Osteoblast (primary cell): Measurements from ENCODE around the gene PIP5KL1. TPM values are rescaled to one million over a fixed set of nuclear protein-coding genes. Genes with fewer than 3 reads are reported as not detected.

Experiments used
- DNase-seq: peaks from one replicate; pipeline ENCODE4 v3.0.0; 2011; ENCODE audit warnings: low spot score, mixed read lengths; ENCODE audit not compliant: insufficient read length; ENCODE audit errors: missing footprints
- H2AFZ ChIP-seq: 2 replicates; pipeline ENCODE4 v1.6.0; 2011; ENCODE audit warnings: mild to moderate bottlenecking, low read length
- H3K27ac ChIP-seq: 2 replicates; pipeline ENCODE4 v1.5.1; 2011; ENCODE audit warnings: mild to moderate bottlenecking, low read depth, low read length, moderate library complexity
- H3K27me3 ChIP-seq: 2 replicates; pipeline ENCODE4 v1.6.0; 2012; ENCODE audit warnings: mild to moderate bottlenecking, control low read depth, inconsistent platforms, low read length, moderate library complexity; ENCODE audit not compliant: insufficient read depth
- H3K36me3 ChIP-seq: 2 replicates; pipeline ENCODE4 v1.5.1; 2011; ENCODE audit warnings: mild to moderate bottlenecking, low read length, control low read depth, moderate library complexity; ENCODE audit not compliant: insufficient read depth
- H3K4me1 ChIP-seq: 2 replicates; pipeline ENCODE4 v1.5.1; 2011; ENCODE audit warnings: mild to moderate bottlenecking, low read length, control low read depth, moderate library complexity; ENCODE audit not compliant: insufficient read depth
- H3K4me2 ChIP-seq: 2 replicates; pipeline ENCODE4 v1.6.0; 2011; ENCODE audit warnings: mild to moderate bottlenecking, low read length; ENCODE audit not compliant: insufficient read depth
- H3K4me3 ChIP-seq: fragments of 200-600 bp; sonication (generic); 3 replicates; pipeline ENCODE4 v1.5.1; 2012; ENCODE audit warnings: mild to moderate bottlenecking, low read length, inconsistent platforms; ENCODE audit not compliant: insufficient read depth
- H3K79me2 ChIP-seq: 2 replicates; pipeline ENCODE4 v1.6.0; 2012; ENCODE audit warnings: mild to moderate bottlenecking, low read length, control low read depth, inconsistent platforms; ENCODE audit not compliant: insufficient read depth
- H3K9me3 ChIP-seq: 2 replicates; pipeline ENCODE4 v1.5.1; 2011; ENCODE audit warnings: low read depth, low read length, control low read depth
- H4K20me1 ChIP-seq: 2 replicates; pipeline ENCODE4 v1.6.0; 2012; ENCODE audit warnings: mild to moderate bottlenecking, low read length, control low read depth; ENCODE audit not compliant: insufficient read depth
- CTCF ChIP-seq: IDR thresholded peaks from 2 replicates; pipeline ENCODE4 v1.5.1; 2011; ENCODE audit warnings: mild to moderate bottlenecking, low read depth, low read length, moderate library complexity; ENCODE audit errors: extremely low read depth
- total RNA-seq: library from RNA; depleted of rRNA; stranded (reverse); fragments of >200 nt; gene quantifications from 2 replicates; pipeline ENCODE4 v1.2.3, GENCODE V29; 2012

The PIP5KL1 gene
- total RNA-seq, 1 donor: 2.2 TPM

DNA sequence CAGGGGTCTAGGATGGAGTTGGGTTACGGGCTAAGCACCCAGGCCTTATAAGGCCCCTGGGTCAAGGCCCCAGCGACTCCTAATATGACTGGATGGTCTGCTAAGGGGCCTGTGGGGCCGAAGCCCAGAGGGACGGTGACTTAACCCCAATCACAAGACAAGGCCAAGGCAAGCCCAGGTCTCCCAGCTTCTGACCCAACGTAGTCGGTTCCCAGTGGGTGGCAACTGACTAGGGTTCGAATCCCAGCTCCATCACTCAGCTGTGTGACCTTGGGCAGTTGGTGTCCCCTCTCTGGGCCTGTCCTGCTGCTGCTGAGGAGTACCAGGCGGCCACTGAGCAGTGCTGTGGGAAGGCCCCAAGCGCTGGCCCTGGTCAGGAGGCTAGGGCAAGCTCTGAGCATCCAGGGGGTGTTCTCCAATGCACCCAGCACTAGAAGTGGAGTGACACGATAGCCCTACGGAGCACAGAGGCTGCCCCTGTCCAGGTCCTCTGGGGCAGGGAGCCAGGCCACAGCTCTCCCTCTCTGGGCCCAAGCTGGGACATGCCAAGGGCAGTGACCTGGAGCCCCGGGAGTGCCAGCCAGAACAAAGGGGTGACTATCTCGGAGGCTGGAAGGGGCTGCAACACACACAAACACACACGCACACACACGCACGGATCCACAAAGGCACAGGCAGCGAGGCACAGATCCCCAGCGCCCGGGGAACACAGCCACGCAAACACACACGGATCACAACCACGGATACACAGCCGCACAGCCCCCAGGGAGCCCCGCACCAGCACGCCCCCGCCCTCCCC lies 53.6 kb downstream of the PIP5KL1 start:
- peaks cover 15% of the 10 kb centered on the region for H4K20me1 ChIP-seq
- peak; percentile 93 for DNase-seq
- peak overlapping the region; percentile 72 for H2AFZ ChIP-seq
- H3K9me3 ChIP-seq: no peaks in the 10 kb centered on the region
- H3K4me1 ChIP-seq: peaks cover 47% of the 10 kb centered on the region
- no peaks in the 10 kb centered on the region for H3K27me3 ChIP-seq
- peaks cover 10% of the 10 kb centered on the region for H3K36me3 ChIP-seq
- H3K4me2 ChIP-seq: peak overlapping the region; percentile 97
- no peak for TF ChIP-seq CTCF
- H3K79me2 ChIP-seq: peaks cover 34% of the 10 kb centered on the region
- peak overlapping the region; percentile 65 for H3K27ac ChIP-seq
- peak overlapping the region; percentile 81 for H3K4me3 ChIP-seq

GRCh38 chr9:127876026-127876763 lies 54.4 kb downstream of the PIP5KL1 start:
- Histone ChIP-seq H4K20me1 (peaks cover 15% of the 10 kb centered on the region), H3K36me3 (peaks cover 15% of the 10 kb centered on the region), H3K4me1 (peaks cover 55% of the 10 kb centered on the region), H3K4me3 (peak overlapping the region; percentile 81), H3K4me2 (peak overlapping the region; percentile 97), H3K27me3 (no peaks in the 10 kb centered on the region), H3K9me3 (no peaks in the 10 kb centered on the region), H2AFZ (no peak overlapping the region), H3K27ac (peak overlapping the region; percentile 39), H3K79me2 (peaks cover 34% of the 10 kb centered on the region)
- DNase-seq: peak; percentile 80
- TF ChIP-seq CTCF: no peak

DNA sequence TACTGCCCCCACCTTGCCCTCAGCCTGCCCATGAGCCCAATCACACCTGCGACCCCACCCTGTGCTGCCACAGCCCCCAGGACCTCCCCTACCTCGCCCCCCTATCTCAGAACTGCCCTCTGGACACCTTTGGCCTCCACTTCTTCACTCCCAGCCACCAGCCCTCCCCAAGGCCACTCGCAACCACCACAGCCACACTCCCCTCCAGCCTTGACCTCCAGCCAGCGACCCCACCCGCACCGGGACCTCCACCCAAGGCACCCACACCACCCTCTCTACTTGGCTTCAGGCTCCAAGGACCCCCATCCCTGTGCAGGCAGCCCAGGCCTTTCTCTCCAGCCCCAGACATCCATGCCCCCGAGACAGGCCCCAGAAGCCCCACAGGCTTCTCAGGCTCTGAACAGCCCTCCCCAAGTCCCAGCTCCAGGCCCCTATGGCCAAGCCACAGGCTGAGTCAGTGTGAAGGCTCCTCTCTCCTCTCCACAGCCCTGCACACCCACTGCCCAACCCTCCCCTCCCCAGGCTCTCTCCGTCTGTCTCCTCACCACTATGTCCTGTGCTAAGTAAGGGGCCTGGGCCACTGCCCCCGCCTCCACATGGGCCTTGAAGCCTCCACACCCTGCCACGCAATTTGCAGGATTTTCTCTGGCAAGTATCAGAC lies 55.1 kb downstream of the PIP5KL1 start:
- H3K4me3 ChIP-seq: peak overlapping the region; percentile 61
- H3K4me2 ChIP-seq: peak overlapping the region; percentile 97
- H3K27me3 ChIP-seq: no peaks in the 10 kb centered on the region
- peaks cover 58% of the 10 kb centered on the region for H3K4me1 ChIP-seq
- peaks cover 15% of the 10 kb centered on the region for H4K20me1 ChIP-seq
- H3K79me2 ChIP-seq: peaks cover 34% of the 10 kb centered on the region
- peak; percentile 98 for DNase-seq
- H2AFZ ChIP-seq: no peak overlapping the region
- H3K36me3 ChIP-seq: peaks cover 22% of the 10 kb centered on the region
- H3K9me3 ChIP-seq: no peaks in the 10 kb centered on the region
- H3K27ac ChIP-seq: peak overlapping the region; percentile 39
- no peak for TF ChIP-seq CTCF
